H4 (cell line): ENCODE results near the gene WDR74. TPM values are rescaled to one million over a fixed set of nuclear protein-coding genes. Genes with fewer than 3 reads are reported as not detected.
"Not testable (repeated sequence)": the region's sequence is repeated elsewhere in the genome, so short reads cannot be mapped to it uniquely, and the experiment has no call there.

ENCODE experiments used
- DNase-seq: peaks from one replicate; pipeline ENCODE4 v3.0.0-alpha.2; 2015; ENCODE audit warnings: low spot score
- total RNA-seq: library from RNA; depleted of rRNA; stranded (reverse); fragments of >200 nt; shearing (Covaris generic); gene quantifications from 2 replicates; pipeline ENCODE4 v1.2.3, GENCODE V29; 2014

The WDR74 gene
- total RNA-seq, 1 experiment from 2014 or later: 60.1 TPM

GRCh38 chr11:62860835-62861563 is 21.6 kb upstream of the WDR74 start:
- no peak for DNase-seq

GRCh38 chr11:62859281-62859703 is 19.9 kb upstream of the WDR74 start:
- not testable (repeated sequence) for DNase-seq

- no peak for DNase-seq
These were observed 18.8 kb upstream of the WDR74 start for GRCh38 chr11:62858201-62858600.

GRCh38 chr11:62857541-62857982 is 18.2 kb upstream of the WDR74 start:
- no peak for DNase-seq

GRCh38 chr11:62856333-62856895 is 17.0 kb upstream of the WDR74 start:
- peak; percentile 3 for DNase-seq

- peak; percentile 99 for DNase-seq
These were observed 16.4 kb upstream of the WDR74 start for GRCh38 chr11:62855571-62856332.

- DNase-seq: no peak
These were observed 15.6 kb upstream of the WDR74 start for GRCh38 chr11:62854825-62855570.

GRCh38 chr11:62854013-62854824 is 14.8 kb upstream of the WDR74 start:
- no peak for DNase-seq

GRCh38 chr11:62853279-62853965 is 14.0 kb upstream of the WDR74 start:
- no peak for DNase-seq

- no peak for DNase-seq
These were observed 13.3 kb upstream of the WDR74 start for GRCh38 chr11:62852523-62853188.

GRCh38 chr11:62851807-62852522 is 12.6 kb upstream of the WDR74 start:
- peak; percentile 3 for DNase-seq

- peak; percentile 14 for DNase-seq
These were observed 11.8 kb upstream of the WDR74 start for GRCh38 chr11:62850911-62851806.

GRCh38 chr11:62847767-62848314 is 8.5 kb upstream of the WDR74 start:
- no peak for DNase-seq

- DNase-seq: no peak
These were observed 6.8 kb upstream of the WDR74 start for GRCh38 chr11:62846177-62846576.

- DNase-seq: no peak
These were observed 4.8 kb upstream of the WDR74 start for GRCh38 chr11:62844154-62844553.

- DNase-seq: no peak
These were observed 4.1 kb upstream of the WDR74 start for GRCh38 chr11:62843466-62843865.

GRCh38 chr11:62842891-62843290 is 3.5 kb upstream of the WDR74 start:
- DNase-seq: not testable (repeated sequence)

GRCh38 chr11:62842171-62842741 is 2.9 kb upstream of the WDR74 start:
- no peak for DNase-seq
